Kidney tubule cell (primary cell): ENCODE data around the gene OR2G6.
"Not testable (repeated sequence)": the region's sequence is repeated elsewhere in the genome, so short reads cannot be mapped to it uniquely, and the experiment has no call there.

Source experiments
- DNase-seq: peaks from one replicate; pipeline ENCODE4 v3.0.0-alpha.2; 2018; ENCODE audit warnings: low spot score

The OR2G6 gene

DNA sequence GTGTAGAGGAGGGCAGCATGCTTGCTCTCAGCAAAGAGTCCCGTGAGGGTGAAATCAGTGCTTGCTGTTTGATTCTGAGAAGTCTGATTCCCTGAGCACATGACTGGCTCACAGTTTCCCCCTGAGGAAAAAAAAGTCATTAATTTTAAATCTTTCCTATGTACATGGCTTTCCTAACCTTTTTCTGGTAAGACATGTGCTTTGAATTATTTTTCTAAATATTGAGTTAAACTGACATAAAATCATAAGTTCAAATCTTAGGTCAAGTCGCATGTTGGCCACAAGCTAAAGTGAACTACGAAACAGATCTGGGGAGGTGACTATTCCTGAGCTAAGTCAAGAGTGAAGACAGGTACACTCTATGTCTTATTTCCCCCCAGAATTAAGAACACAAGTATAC lies 66.8 kb downstream of the OR2G6 start, which contains the start of gene OR2T34:
Gene OR2T34, minus strand, starts transcription at position 101 of the 400 bp plus-strand sequence. Its CDS starts 0 bp downstream, at position 101.
- DNase-seq = not testable (repeated sequence)

DNA sequence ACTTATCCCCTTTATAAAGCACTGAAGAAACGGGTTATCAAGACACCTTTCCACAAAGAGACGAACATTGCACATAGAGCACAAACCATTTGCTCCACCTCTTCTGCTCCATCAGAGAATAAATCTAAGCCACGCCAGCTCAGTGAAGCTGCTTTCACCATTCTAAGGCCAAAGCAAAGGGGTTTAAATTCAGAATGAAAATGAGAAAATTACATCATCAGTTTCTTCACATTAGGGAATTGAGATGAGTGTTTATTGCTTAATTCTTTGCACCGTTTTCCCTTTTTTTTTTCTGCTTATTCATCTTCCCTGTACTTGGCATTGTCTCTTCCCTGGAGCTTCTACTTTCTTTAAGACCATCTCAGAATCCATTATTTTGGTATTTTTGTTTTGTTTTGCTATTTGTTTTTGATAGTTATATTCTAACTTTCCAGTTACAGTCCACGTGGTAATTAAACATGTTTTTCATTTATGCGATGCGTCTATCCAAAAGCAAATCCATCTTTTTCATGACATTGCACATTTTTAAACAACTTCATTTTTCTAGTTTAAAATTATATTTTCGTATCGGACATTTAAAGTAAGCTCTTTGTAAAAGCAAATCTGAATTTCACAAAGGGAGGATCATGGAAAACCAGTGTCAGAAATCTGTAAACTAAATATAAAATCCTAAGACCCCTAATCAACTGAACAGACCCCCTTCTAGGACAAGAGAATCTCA lies 68.5 kb downstream of the OR2G6 start:
- no peak for DNase-seq
